ENCODE results near the gene ADAT1. TPM values are rescaled to one million over a fixed set of nuclear protein-coding genes. Genes with fewer than 3 reads are reported as not detected.

ADAT1 gene
- total and polyA plus RNA-seq, 2 of the 13 experiments (the other 11 are each of a cell fraction or from before 2014, with no cell fraction given), result 18.4 to 40.8 TPM

DNA sequence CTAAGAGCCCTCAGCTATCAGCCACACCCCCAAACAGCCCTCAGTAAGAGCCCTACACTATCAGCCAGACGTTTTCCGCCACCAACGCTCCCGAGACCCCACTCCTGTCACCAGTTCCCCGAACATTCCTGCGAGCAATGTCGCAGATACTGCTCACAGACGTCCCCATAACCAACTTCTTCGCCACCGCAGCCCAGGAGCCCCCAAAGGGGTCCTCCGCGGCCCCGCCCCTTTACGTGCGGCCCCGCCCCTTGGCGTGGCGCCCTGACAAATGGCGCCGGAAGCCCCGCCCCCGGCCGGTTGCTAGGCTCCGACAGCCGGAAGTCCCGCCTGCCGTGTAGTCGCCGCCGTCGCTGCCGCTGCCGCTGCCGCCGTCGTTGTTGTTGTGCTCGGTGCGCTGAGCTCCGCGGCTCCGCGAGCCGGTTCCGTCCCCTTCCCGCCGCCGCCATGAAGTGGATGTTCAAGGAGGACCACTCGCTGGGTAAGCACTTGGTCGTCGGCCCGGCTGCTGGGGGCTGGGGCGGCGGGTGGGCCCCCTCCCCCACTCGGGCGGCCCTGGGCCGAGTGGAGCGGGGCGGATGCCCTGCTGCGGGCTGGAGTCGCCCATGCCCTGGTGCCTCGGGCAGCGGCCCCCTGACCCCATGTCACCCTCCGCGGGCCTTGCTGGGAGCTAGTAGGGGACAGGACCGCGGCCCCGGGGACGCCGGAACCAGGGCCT is 56.9 kb downstream of the ADAT1 start, which contains the start of gene GABARAPL2 (continued):
- TF ChIP-seq, protein P1, sequence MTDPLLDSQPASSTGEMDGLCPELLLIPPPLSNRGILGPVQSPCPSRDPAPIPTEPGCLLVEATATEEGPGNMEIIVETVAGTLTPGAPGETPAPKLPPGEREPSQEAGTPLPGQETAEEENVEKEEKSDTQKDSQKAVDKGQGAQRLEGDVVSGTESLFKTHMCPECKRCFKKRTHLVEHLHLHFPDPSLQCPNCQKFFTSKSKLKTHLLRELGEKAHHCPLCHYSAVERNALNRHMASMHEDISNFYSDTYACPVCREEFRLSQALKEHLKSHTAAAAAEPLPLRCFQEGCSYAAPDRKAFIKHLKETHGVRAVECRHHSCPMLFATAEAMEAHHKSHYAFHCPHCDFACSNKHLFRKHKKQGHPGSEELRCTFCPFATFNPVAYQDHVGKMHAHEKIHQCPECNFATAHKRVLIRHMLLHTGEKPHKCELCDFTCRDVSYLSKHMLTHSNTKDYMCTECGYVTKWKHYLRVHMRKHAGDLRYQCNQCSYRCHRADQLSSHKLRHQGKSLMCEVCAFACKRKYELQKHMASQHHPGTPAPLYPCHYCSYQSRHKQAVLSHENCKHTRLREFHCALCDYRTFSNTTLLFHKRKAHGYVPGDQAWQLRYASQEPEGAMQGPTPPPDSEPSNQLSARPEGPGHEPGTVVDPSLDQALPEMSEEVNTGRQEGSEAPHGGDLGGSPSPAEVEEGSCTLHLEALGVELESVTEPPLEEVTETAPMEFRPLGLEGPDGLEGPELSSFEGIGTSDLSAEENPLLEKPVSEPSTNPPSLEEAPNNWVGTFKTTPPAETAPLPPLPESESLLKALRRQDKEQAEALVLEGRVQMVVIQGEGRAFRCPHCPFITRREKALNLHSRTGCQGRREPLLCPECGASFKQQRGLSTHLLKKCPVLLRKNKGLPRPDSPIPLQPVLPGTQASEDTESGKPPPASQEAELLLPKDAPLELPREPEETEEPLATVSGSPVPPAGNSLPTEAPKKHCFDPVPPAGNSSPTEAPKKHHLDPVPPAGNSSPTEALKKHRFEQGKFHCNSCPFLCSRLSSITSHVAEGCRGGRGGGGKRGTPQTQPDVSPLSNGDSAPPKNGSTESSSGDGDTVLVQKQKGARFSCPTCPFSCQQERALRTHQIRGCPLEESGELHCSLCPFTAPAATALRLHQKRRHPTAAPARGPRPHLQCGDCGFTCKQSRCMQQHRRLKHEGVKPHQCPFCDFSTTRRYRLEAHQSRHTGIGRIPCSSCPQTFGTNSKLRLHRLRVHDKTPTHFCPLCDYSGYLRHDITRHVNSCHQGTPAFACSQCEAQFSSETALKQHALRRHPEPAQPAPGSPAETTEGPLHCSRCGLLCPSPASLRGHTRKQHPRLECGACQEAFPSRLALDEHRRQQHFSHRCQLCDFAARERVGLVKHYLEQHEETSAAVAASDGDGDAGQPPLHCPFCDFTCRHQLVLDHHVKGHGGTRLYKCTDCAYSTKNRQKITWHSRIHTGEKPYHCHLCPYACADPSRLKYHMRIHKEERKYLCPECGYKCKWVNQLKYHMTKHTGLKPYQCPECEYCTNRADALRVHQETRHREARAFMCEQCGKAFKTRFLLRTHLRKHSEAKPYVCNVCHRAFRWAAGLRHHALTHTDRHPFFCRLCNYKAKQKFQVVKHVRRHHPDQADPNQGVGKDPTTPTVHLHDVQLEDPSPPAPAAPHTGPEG (CRISPR knock-in tag; IDR thresholded peaks at IDR 0.05), result peak; percentile 71
- TF ChIP-seq MEIS2 (CRISPR knock-in tag; IDR thresholded peaks at IDR 0.05) (peak; percentile 50; the same call in 1 of the 2 replicates), TSC22D2 (CRISPR knock-in tag; IDR thresholded peaks at IDR 0.05; ENCODE audit: borderline replicate concordance) (peak; percentile 31; the same call in 1 of the 2 replicates), SAFB2 (CRISPR knock-in tag; IDR thresholded peaks at IDR 0.05; ENCODE audit: borderline replicate concordance, low read depth) (peak; percentile 93), POLR2G (IDR thresholded peaks at IDR 0.05; ENCODE audit: low read depth, low read length) (peak; percentile 84), SIN3B (IDR thresholded peaks at IDR 0.05; ENCODE audit: low read length) (no peak), ZNF552 (CRISPR knock-in tag; IDR thresholded peaks at IDR 0.05; ENCODE audit: borderline replicate concordance) (no peak), MXD4 (CRISPR knock-in tag; IDR thresholded peaks at IDR 0.05) (peak; percentile 72; the same call in 1 of the 2 replicates), ZNF501 (CRISPR knock-in tag; IDR thresholded peaks at IDR 0.05) (peak; percentile 96), KMT2A (CRISPR knock-in tag; IDR thresholded peaks at IDR 0.05) (peak; percentile 84), HOXA5 (CRISPR knock-in tag; IDR thresholded peaks at IDR 0.05) (peak; percentile 92), ZNF724P (CRISPR knock-in tag; IDR thresholded peaks at IDR 0.05; ENCODE audit: borderline replicate concordance) (peak; percentile 80; the same call in 1 of the 2 replicates), POLR2A (IDR thresholded peaks at IDR 0.05; ENCODE audit: insufficient read depth in 1 of 2, low read depth in 2 of 2, low read length in 2 of 2) (peak; percentile 16 to 81; a peak in 2 of 4 replicates), POGZ (CRISPR knock-in tag; IDR thresholded peaks at IDR 0.05) (peak; percentile 17; the same call in 1 of the 2 replicates)
- TF ChIP-seq, protein P2, sequence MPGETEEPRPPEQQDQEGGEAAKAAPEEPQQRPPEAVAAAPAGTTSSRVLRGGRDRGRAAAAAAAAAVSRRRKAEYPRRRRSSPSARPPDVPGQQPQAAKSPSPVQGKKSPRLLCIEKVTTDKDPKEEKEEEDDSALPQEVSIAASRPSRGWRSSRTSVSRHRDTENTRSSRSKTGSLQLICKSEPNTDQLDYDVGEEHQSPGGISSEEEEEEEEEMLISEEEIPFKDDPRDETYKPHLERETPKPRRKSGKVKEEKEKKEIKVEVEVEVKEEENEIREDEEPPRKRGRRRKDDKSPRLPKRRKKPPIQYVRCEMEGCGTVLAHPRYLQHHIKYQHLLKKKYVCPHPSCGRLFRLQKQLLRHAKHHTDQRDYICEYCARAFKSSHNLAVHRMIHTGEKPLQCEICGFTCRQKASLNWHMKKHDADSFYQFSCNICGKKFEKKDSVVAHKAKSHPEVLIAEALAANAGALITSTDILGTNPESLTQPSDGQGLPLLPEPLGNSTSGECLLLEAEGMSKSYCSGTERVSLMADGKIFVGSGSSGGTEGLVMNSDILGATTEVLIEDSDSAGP (CRISPR knock-in tag; IDR thresholded peaks at IDR 0.05; ENCODE audit: borderline replicate concordance), result peak; percentile 90; the same call in 1 of the 2 replicates
- TF ChIP-seq, protein P3, sequence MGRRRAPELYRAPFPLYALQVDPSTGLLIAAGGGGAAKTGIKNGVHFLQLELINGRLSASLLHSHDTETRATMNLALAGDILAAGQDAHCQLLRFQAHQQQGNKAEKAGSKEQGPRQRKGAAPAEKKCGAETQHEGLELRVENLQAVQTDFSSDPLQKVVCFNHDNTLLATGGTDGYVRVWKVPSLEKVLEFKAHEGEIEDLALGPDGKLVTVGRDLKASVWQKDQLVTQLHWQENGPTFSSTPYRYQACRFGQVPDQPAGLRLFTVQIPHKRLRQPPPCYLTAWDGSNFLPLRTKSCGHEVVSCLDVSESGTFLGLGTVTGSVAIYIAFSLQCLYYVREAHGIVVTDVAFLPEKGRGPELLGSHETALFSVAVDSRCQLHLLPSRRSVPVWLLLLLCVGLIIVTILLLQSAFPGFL (CRISPR knock-in tag; IDR thresholded peaks at IDR 0.05), result 0 out of 2 replicates have a peak, but pooled peaks have one; percentile 59
- TF ChIP-seq, protein P4, sequence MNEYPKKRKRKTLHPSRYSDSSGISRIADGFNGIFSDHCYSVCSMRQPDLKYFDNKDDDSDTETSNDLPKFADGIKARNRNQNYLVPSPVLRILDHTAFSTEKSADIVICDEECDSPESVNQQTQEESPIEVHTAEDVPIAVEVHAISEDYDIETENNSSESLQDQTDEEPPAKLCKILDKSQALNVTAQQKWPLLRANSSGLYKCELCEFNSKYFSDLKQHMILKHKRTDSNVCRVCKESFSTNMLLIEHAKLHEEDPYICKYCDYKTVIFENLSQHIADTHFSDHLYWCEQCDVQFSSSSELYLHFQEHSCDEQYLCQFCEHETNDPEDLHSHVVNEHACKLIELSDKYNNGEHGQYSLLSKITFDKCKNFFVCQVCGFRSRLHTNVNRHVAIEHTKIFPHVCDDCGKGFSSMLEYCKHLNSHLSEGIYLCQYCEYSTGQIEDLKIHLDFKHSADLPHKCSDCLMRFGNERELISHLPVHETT (CRISPR knock-in tag; conservative IDR thresholded peaks at IDR 0.05), result peak; percentile 50; the same call in 1 of the 2 replicates
